DND-41 (cell line): ENCODE results near the gene STRIP1.

Experiments
- EZH2 ChIP-seq: IDR thresholded peaks from 3 replicates; pipeline ENCODE4 v1.6.1; 2012; ENCODE audit warnings: borderline replicate concordance, low read depth, mild to moderate bottlenecking, moderate library complexity, low read length, inconsistent platforms; ENCODE audit not compliant: severe bottlenecking
- TF ChIP-seq, protein P1 (sequence below): IDR thresholded peaks from 2 replicates; pipeline ENCODE4 v1.5.1; 2012; ENCODE audit warnings: borderline replicate concordance, low read length, moderate library complexity, mild to moderate bottlenecking; ENCODE audit not compliant: poor library complexity, severe bottlenecking; ENCODE audit errors: extremely low read depth

DNA sequence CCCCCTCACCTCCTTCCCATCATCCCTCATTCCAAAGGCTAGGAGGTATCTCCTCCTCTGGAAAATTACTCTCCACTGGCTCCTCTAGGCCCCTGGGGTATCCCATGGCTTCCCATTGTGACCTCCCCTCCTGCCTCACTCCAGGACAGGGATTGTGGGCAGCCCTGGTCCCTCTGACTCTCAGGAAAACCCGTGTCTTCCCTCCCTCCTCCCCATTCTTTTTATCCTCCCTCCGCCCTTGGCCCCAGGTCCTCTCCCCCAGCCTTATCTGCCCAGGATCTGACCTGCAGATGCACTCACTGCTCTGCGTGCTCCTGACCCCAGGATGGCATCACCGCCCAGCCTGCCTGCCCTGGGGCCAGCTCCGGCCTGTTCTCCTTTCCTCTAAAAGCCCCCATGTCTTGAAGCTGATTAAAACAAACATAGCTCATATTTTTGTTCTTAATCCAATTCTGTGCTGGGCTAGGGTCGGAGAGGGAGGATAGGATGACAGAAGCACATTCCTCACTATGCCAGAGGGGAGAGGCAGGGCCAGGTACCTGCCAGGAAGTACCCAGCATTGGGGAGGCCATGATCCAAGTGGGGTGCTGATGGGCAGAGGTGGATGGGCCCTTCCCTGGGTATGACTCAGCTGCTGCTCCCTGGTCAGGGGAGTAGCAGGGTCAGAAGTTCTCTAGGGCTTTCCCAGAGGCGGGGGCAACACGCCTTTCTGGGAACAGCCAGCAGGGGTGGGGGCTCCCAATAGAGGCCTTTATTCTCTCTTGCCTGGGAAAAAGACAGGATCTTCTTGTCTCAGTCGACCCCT is 64.0 kb downstream of the STRIP1 start:
- TF ChIP-seq, protein P1, sequence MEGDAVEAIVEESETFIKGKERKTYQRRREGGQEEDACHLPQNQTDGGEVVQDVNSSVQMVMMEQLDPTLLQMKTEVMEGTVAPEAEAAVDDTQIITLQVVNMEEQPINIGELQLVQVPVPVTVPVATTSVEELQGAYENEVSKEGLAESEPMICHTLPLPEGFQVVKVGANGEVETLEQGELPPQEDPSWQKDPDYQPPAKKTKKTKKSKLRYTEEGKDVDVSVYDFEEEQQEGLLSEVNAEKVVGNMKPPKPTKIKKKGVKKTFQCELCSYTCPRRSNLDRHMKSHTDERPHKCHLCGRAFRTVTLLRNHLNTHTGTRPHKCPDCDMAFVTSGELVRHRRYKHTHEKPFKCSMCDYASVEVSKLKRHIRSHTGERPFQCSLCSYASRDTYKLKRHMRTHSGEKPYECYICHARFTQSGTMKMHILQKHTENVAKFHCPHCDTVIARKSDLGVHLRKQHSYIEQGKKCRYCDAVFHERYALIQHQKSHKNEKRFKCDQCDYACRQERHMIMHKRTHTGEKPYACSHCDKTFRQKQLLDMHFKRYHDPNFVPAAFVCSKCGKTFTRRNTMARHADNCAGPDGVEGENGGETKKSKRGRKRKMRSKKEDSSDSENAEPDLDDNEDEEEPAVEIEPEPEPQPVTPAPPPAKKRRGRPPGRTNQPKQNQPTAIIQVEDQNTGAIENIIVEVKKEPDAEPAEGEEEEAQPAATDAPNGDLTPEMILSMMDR: no peak
- no peak for TF ChIP-seq EZH2
